GM21576 (cell line): Measurements from ENCODE around the gene CCN5.

Source experiments
- ATAC-seq: cut with Tn5 transposase; IDR thresholded peaks from one replicate; pipeline ENCODE4 v1.9.1; 2021; ENCODE audit warnings: mild to moderate bottlenecking, moderate library complexity; ENCODE audit not compliant: unreplicated experiment

Gene CCN5

DNA sequence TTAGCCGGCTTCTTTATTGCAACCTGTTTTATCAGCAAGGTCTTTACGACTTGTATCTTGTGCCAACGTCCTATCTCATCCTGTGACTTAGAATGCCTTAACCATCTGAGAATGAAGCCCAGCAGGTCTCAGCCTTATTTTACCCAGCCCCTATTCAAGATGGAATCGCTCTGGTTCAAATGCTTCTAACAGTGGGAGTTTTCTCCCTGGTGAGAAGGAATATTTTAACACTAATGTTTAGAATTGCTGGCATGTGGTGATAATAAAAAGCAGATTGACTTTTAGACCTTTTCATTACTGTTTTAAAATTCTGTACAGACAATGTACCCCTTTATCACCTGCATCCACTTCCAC lies 20.6 kb downstream of the CCN5 start:
- no peak for ATAC-seq

DNA sequence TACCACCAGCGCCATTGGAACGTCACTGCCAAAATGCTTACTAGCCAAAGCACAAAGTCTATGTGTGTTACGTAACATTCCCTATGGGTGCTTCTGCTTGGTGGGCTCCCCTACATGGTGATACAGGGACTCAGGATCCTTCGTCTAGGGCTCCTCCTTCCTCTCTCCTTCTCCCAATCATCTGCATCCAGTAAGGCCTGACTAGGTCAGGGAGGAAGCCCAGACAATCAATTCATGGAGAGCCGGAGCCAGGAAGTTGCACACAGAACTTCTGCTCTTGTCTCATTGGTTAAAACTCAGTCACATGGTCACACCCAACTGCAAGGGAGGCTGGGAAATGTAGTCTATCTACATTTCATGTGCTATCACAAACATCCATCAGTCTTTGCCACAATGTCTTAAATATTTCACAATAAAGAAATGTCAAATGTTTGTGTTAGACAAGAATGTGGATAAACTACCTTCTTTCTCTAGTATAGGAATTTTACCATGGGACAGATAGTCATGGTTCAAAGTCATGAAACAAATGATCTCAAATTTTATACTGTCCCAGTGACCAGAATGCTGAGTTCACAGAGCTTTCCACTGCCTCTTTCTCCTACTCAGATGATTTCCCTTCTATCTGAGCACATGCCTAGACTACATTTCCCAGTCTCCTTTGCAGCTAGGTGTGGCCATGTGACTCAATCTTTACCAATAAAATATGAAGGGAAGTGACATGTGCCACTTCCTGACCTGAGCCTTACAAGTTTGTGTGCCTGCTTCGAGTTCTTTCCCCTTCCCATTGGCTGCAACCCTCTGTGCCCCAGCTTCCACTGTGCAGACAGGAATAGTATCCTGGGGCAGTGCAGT lies 21.2 kb downstream of the CCN5 start:
- ATAC-seq = no peak

DNA sequence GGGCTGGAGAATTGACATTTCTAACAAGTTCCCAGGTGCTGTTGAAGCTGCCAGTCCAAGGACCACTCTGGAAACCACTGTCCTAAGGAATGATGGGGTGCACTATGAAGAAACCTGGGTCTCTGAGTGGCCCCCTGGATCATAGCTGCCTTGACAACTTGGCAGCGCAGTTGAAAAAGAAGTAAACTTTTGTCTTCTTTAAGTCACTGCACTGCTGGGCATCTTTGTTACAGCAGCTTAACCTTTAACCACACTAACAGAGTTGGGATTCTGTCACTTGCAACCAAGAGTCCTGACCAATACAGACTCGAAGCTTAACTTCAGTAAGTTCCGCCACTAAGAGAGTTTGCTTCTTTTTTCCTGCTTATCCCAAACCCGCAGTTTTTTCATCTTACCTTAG lies 21.9 kb downstream of the CCN5 start:
- ATAC-seq = no peak

DNA sequence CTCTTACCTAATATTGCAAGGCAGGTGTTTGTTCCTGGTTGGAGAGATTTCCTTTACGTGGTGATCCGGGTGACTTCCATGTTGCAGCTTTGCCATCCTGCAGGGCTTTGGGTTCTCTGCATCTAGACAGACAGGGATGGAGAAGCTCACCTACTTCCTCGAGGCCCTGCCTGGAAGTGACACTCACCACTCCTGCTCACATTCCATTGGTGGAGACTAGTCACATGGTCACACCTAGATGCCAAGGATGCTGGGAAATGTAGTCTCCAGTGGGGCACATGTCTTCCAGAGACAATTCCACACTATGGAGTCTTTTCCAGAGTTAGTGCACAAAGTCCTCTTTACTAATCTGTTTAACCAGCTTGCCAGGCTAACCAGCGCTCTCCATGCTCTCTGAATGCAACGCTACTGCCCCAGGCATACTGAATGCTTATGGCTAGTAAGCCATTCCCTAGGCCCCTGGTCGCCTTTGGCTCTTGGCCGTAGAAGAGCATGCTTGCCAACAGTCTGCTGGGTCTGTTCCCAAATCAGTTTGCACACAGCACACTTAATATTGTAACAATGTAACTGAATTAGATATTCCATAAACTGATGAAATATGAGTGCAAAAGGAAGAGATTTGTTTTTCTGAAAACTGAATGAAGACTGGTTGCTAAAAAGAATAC lies 23.8 kb downstream of the CCN5 start:
- no peak for ATAC-seq

DNA sequence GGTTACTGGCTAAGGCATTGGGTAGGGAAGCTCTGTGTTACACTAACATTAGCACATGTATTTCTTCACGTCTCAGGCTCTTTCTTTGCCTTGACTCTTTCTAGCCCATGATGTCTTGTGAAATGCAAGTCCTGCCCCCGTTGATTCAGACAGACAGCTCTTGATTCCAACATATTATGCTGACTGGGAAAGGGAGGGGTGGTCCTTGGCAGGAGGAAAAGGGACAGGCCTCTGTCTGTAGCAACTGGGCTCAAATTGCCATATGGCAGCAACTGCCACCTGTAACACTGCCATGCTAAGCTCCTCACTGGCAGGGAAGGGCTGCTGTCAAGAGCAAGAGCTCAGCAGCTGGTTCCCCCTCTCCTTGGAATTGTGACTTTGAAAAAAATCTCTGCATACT lies 24.8 kb downstream of the CCN5 start:
- no peak for ATAC-seq

DNA sequence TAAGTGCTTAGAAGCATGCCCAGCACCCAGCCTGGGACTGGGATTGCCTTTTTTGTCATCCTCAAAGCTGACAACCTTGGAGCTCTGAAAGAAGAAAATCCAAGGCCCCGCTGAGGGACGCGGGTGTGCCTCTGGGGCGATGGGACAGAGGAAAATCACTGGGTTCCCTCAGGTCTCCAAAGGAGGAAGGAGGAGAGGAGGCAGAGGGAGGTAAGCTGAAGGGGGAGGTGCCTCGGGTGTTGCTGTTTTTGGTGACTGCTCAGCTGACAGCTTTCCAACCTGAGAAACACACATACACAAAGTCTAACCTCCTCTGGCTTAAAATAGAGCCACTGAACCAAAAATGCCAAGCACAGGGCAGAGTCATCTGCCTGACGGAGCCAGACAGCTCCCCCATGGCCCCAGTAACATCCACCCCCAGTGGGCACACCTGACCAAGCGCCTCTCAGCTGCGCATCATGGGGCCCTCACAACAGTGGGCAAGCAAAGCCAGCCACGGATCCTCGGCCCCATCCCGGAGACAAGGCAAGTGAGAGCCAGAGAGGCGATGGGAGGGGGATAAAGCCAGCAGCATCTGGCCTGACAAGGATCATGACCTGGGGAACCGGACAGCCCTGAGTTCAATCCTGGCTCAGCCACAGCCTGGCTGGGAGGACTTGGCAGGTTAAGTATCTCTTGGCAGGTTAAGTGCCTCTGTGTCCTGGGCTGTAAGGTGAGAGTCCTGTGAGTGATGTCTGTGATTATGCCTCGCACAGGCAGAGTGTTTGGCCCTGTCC lies 27.3 kb downstream of the CCN5 start:
- ATAC-seq = no peak

DNA sequence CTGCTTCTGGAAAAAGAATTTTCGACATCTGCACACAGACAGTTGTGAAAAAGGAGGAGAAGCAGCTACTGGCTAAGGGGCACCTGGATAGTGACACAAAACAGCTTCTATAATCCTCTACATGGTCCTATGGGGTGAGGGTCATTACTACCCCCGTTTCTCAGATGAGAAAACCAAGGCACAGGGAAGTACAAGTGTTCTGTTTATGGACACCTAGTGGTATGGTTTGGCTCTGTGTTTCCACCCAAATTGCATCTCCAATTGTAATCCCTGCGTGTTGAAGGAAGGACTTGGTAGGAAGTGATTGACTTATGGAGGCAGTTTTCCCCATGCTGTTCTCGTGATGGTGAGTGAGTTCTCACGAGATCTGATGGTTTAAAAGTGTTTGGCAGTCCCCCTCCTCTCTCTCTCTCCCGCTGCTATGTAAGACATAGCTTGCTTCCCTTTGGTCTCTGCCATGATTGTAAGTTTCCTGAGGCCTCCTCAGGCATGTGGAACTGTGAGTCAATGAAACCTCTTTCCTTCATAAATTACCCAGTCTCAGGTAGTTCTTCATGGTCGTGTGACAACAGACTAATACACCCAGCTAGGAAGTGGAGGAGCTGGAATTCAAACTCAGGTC lies 28.0 kb downstream of the CCN5 start:
- ATAC-seq = no peak

DNA sequence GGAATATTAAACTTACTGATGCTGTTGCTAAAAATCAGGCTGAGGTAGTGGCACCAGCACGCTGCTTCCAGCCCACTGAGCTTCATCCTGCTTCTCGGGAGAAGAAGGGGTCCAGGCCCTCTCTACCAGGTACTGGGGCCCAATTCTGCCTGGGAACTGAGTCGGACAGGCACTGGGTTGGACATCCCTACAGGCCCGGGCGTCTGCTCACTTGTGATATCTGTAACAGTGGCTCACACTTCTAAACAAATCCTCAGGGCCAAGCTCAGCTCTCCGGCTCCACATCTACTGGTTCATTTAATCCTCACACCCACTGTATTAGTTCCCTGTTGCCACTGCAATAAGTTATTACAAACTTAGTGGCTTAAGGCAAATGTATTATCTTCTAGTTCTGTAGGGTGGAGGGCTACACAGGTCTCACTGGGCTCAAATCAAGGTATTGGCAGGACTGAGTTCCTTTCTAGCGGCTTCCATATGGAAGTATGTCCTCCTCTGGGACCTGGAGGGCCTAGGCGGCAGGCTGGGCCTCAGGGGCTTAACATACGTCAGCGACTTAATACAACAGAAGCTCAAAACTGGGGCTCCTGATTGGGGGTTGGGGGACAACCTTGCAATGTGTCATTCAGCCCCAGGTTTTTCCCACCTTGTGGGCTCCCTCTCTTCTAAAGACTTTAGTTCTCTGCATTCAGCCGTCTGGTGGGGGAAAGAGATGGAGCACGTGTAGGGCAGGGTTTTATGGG lies 28.9 kb downstream of the CCN5 start:
- ATAC-seq = no peak

DNA sequence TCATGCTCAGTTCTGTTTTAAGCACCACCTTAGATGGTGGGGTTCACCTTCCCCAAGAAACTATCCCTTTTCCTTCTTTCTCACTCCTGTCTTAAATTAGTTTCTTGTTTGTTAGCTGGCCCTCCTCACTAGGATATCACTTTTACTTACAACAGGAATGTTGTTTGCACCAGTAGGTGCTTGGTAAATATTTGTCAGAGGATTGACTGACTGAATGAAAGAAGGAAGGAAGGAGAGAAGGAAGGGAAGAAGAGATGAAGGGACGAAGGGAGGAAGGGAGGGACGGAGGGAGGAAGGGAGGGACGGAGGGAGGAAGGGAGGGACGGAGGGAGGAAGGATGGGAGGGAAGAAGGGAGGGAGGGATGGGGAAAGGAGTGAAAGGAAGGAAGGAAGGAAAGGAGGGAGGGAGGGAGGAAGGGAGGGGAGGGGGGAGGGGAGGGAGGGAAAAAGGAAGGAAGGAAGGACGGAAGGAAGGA lies 30.0 kb downstream of the CCN5 start:
- ATAC-seq = no peak

DNA sequence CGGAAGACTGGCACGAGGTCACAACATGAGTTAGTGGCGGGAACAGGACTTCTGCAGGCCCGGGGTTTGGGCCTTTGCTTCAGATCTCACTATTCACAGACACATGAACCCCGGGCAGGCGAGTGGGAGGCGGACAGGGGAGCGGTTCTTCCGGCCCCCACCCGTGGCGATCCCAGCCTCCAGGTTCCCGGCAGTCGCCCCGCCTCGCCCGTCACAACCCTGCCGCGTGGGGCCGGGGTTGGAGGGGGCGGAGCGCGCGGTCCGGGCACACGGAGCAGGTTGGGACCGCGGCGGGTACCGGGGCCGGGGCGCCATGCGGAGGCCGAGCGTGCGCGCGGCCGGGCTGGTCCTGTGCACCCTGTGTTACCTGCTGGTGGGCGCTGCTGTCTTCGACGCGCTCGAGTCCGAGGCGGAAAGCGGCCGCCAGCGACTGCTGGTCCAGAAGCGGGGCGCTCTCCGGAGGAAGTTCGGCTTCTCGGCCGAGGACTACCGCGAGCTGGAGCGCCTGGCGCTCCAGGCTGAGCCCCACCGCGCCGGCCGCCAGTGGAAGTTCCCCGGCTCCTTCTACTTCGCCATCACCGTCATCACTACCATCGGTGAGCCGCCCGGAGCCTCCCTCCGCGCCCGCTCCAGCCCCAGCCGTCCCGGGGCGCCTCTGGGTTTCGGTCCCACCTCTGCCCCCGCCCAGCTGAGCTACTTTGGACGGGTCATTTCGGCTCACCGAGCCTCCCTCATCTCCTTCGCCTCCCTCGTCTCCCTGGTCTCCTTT lies 30.6 kb downstream of the CCN5 start, which contains the start of gene KCNK15:
Gene KCNK15 (plus strand): TSS at position 268 of the 769 bp plus-strand sequence. CDS start 46 bp downstream, at position 314.
- ATAC-seq = no peak

DNA sequence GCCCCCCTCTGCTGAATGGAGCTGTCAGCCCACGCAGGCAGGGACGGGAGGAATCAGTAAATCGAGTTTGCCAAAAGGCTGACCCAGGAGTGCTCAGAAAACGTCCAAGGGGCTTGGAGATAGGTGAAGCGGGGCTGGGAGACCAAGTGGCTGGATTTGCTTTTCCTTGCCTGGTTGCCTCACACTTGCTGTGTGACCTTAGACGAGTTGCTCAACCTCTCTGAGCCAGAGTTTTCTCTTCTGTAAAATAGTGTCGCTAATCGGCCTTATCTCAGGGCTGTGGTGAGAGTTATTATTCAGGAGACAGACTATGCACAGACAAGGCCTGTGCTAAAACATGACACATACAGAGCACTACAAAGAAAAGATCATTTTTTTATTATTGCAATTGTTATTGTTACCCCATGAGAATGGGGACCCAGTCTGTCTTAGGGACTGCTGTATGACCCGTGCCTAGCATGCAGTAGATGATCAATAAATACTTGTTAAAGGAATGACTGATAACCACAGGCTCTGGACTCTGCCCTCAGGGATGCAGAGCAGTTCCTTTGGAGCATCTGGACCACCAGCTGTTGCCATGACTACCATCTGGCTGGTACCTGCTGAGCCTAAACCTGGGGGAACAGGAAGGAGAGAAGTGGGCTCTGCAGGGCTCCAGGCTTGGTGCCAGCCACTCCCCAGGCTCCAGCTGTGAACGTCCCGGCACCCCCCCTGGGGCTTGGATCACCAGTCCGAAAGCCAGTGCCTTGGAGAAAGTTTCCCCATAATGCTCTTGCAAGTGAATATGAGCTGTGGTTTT lies 31.4 kb downstream of the CCN5 start:
- no peak for ATAC-seq

DNA sequence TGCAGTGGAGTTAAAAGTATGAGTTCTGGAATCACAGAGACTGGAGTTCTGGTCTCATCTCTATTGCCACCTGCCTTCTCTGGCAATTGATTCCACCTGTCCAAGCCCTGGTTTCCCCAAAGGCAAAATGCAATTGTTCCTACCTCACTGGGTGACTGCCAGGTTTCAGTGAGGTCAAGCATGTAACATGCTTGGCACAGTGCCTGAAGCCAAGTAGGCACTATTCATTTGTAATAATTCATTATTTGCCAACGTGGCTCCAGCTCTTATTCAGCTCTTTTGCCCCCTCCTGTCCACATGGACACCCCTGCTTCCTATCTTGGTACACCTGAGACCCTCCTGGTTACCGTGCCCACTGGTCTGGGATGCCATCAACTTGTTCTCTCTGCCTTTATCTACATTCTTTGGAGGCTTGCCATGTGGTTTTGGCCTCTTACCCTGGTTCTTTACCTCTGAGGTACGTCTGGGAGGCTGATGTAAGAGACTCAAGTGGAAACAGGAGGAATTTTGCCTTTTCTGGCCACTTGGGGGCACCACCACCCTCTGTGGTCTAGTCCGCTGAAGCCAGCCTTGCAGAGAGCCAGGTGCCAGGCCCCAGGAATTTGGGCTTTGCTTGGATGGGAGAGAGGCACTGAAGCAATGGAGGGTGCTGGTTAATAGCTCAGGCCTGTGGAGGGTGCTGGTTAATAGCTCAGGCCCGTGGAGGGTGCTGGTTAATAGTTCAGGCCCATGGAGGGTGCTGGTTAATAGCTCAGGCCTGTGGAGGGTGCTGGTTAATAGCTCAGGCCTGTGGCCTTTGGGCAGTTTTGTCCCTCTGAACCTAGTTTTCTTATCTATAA lies 32.2 kb downstream of the CCN5 start:
- no peak for ATAC-seq

DNA sequence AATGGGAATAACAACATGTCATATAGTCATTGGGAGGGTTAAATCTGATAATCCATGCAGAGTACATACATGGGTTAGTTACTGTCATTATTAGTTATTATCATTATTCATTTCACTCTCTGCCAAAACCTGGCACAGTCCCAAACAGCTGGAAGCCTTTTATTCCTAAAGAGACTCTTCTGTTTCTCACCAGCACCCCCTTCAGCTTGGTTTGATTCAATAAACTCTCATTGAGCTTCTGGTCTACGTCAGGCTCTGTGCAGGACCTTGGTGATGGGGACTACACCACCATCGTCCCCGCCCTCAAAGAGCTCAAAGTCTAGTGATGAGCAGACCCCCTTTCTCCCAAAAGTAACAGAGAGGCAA lies 32.8 kb downstream of the CCN5 start:
- ATAC-seq = no peak

DNA sequence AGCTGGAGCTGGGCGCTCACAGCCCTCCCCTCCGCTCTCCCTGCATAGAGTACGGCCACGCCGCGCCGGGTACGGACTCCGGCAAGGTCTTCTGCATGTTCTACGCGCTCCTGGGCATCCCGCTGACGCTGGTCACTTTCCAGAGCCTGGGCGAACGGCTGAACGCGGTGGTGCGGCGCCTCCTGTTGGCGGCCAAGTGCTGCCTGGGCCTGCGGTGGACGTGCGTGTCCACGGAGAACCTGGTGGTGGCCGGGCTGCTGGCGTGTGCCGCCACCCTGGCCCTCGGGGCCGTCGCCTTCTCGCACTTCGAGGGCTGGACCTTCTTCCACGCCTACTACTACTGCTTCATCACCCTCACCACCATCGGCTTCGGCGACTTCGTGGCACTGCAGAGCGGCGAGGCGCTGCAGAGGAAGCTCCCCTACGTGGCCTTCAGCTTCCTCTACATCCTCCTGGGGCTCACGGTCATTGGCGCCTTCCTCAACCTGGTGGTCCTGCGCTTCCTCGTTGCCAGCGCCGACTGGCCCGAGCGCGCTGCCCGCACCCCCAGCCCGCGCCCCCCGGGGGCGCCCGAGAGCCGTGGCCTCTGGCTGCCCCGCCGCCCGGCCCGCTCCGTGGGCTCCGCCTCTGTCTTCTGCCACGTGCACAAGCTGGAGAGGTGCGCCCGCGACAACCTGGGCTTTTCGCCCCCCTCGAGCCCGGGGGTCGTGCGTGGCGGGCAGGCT lies 35.1 kb downstream of the CCN5 start:
- ATAC-seq = no peak

DNA sequence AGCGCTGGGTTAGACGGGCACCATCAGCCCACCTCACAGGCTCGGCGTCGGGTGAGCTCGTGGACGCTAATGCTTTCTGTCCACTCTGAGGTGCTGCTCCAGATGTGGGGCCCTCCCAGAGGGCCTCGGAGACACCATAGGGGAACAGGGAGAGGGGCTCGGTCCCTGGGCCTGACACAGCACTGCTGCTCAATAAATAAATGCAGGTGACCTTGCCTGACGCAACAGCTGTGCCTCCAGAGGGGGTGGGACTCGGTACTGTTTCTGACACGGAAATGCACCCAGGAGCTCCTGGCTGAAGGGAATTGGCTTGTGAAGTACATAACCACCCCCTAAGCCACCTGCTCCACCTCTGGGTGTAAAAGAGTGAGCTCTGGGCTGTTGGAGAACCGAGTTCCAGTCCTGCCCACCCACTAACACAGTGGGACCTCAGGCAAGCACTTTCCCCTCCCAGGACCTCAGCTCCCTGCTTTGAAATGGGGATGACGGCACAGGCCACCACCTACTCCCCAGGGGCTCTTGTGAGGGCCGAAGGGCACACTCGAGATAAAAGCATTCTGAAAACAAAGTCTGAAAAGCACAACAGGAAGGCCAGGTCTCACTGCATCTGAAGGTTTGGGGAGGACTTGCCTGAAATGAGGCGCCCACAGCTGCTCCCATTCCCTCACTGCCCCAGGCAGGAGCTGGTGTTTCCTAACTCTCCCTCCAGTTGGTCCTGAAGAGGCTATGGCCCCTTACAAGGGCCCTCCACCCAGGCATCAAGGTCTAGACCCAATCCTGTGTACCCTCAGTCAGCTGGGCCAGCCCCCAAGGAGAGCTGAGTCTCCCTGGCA lies 37.1 kb downstream of the CCN5 start:
- no peak for ATAC-seq

DNA sequence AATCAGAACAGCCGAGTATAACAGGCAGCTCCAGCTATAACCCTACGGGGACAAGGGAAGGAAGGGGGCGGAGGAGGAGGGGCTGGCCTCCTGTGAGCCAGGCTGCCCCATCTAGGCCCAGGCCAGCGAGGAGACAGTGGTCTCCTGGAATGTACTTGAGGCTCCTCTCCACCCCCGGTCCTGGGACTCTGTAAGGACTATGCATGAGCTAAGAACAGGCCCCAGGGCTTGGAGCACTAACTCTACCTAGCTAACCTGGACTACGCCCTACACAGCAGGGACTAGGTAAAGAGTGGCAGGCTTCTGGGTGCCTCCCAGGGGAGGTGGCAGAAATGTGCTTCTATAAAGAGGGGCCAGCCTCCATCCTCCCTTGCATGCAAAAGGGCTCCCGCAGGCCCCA lies 39.4 kb downstream of the CCN5 start:
- ATAC-seq = no peak
